Keratinocyte (primary cell): ENCODE measurements around the gene TCF7L2. TPM values are rescaled to one million over a fixed set of nuclear protein-coding genes. Genes with fewer than 3 reads are reported as not detected.

Experiments used
- DNase-seq: peaks from one replicate; pipeline ENCODE4 v3.0.0-alpha.2; 2011; ENCODE audit warnings: low read depth, missing footprints, low spot score
- FAIRE-seq: peaks from 2 replicates; lab custom pipeline; 2011; peaks lifted over from hg19 to GRCh38; lab: Jason Lieb, UNC
- H2AFZ ChIP-seq: 2 replicates; pipeline ENCODE4 v1.6.0; 2012; ENCODE audit warnings: low read length, control low read depth, inconsistent platforms; ENCODE audit not compliant: control insufficient read depth
- H3K27ac ChIP-seq: 2 replicates; pipeline ENCODE4 v1.5.1; 2011; ENCODE audit warnings: low read length; ENCODE audit not compliant: control insufficient read depth, insufficient read depth
- H3K27me3 ChIP-seq: 3 replicates; pipeline ENCODE4 v1.6.0; 2011; ENCODE audit warnings: low read length; ENCODE audit not compliant: control insufficient read depth, insufficient read depth; ENCODE audit errors: extremely low read depth
- H3K36me3 ChIP-seq, 2 experiments: 2 replicates in 1 of 2; 3 replicates in 1 of 2; pipeline ENCODE4 v1.5.1; 2011; ENCODE audit warnings: low read length in 2 of 2, mild to moderate bottlenecking in 1 of 2; ENCODE audit not compliant: control insufficient read depth in 2 of 2, insufficient read depth in 2 of 2; ENCODE audit errors: extremely low read depth in 1 of 2
- H3K4me1 ChIP-seq: 3 replicates; pipeline ENCODE4 v1.5.1; 2011; ENCODE audit warnings: low read length; ENCODE audit not compliant: control insufficient read depth, insufficient read depth; ENCODE audit errors: extremely low read depth
- H3K4me2 ChIP-seq: 3 replicates; pipeline ENCODE4 v1.6.0; 2011; ENCODE audit warnings: low read depth, low read length; ENCODE audit not compliant: control insufficient read depth, insufficient read depth; ENCODE audit errors: extremely low read depth
- H3K4me3 ChIP-seq, 3 experiments: fragments of 200-600 bp in 1 of 3; sonication (generic) in 1 of 3; 2 replicates in 2 of 3; 3 replicates in 1 of 3; pipeline ENCODE4 v1.5.1; 2011 to 2016; ENCODE audit warnings: low read length in 3 of 3, mild to moderate bottlenecking in 3 of 3, control low read depth in 2 of 3, inconsistent platforms in 1 of 3, low read depth in 1 of 3, mixed read lengths in 1 of 3, mixed run types in 1 of 3, moderate library complexity in 1 of 3; ENCODE audit not compliant: control insufficient read depth in 2 of 3, insufficient read depth in 2 of 3; ENCODE audit errors: extremely low read depth in 1 of 3
- H3K79me2 ChIP-seq: 2 replicates; pipeline ENCODE4 v1.6.0; 2012; ENCODE audit warnings: low read length; ENCODE audit not compliant: control insufficient read depth, insufficient read depth
- H3K9ac ChIP-seq: 3 replicates; pipeline ENCODE4 v1.6.0; 2011; ENCODE audit warnings: low read length; ENCODE audit not compliant: control insufficient read depth, insufficient read depth; ENCODE audit errors: extremely low read depth
- H3K9me1 ChIP-seq: 3 replicates; pipeline ENCODE4 v1.6.0; 2011; ENCODE audit warnings: low read length; ENCODE audit not compliant: control insufficient read depth, insufficient read depth; ENCODE audit errors: extremely low read depth
- H3K9me3 ChIP-seq: 2 replicates; pipeline ENCODE4 v1.5.1; 2012; ENCODE audit warnings: low read depth, low read length; ENCODE audit not compliant: control insufficient read depth
- H4K20me1 ChIP-seq: 3 replicates; pipeline ENCODE4 v1.6.0; 2011; ENCODE audit warnings: low read length; ENCODE audit not compliant: control insufficient read depth, insufficient read depth; ENCODE audit errors: extremely low read depth
- EZH2 ChIP-seq: IDR thresholded peaks from one replicate; pipeline ENCODE4 v1.6.1; 2012; ENCODE audit warnings: inconsistent platforms, mild to moderate bottlenecking, low read length, moderate library complexity
- dilution Hi-C: fragments of 300-500 bp; cut with MboI; formaldehyde crosslinking; loops from one replicate; pipeline ENCODE4 v1.7.0; 2020; ENCODE audit warnings: low sequenced_read_pairs; ENCODE audit not compliant: extremely low pct_ligation_motif_present
- polyA plus RNA-seq, 5 experiments: library from polyadenylated mRNA; depleted of rRNA in 3 of 5; stranded (reverse) in 3 of 5; stranded (forward) in 1 of 5; unstranded in 1 of 5; fragments of >200 nt; gene quantifications; 1 replicate in 1 of 5; 2 replicates in 3 of 5; 3 replicates in 1 of 5; pipeline versions ENCODE4 v1.2.1 to v1.2.3, GENCODE V29; 2011 to 2012; ENCODE audit warnings: missing spikeins in 2 of 5, low read depth in 1 of 5, low replicate concordance in 1 of 5
- TF ChIP-seq, protein P1 (sequence below), 3 experiments: IDR thresholded peaks in 1 of 3; conservative IDR thresholded peaks in 1 of 3; optimal IDR thresholded peaks in 1 of 3; 2 replicates in 2 of 3; 3 replicates in 1 of 3; pipeline versions ENCODE3 to v1.5.1; 2011; ENCODE audit warnings: low read length in 3 of 3, mild to moderate bottlenecking in 3 of 3, moderate library complexity in 2 of 3, control low read depth in 1 of 3, inconsistent platforms in 1 of 3; ENCODE audit not compliant: insufficient read depth in 2 of 3; ENCODE audit errors: extremely low read depth in 1 of 3

The TCF7L2 gene
- polyA plus RNA-seq, 1 donor (not counting 4 experiments of a cell fraction or from before 2014, with no cell fraction given), result 2.5 TPM

DNA sequence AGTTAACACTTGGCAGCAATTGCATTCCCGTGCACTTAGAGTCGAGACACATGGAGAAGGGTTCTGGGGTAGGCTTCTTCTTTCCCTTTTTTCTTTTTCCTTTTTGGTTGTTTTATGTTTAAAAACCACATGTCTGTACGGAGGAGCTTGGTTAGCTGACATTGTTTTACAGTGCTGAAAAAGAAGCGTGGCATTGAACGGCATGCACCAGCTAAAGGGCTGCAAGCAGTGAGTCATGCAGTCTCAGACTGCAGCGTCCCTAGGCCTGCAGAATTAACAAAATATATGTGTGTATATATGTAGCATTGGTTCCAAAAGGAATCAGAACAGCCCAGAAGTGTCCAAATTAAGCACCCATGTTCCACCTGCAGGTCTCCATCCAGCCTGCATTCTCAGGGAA lies 211.0 kb downstream of the TCF7L2 start:
- Histone ChIP-seq H3K79me2 (no peaks in the 10 kb centered on the region), H4K20me1 (no peaks in the 10 kb centered on the region), H3K9me3 (no peaks in the 10 kb centered on the region), H3K27me3 (no peaks in the 10 kb centered on the region), H3K27ac (no peak overlapping the region), H3K36me3 (peaks cover 4 to 10% of the 10 kb centered on the region in 2 experiments), H3K4me3 (no peak overlapping the region), H3K4me2 (no peak overlapping the region), H3K4me1 (no peaks in the 10 kb centered on the region), H3K9ac (no peak overlapping the region), H3K9me1 (no peaks in the 10 kb centered on the region), H2AFZ (no peak overlapping the region)
- FAIRE-seq (no peak), DNase-seq (no peak)
- no peak for TF ChIP-seq EZH2
- TF ChIP-seq, protein P1, sequence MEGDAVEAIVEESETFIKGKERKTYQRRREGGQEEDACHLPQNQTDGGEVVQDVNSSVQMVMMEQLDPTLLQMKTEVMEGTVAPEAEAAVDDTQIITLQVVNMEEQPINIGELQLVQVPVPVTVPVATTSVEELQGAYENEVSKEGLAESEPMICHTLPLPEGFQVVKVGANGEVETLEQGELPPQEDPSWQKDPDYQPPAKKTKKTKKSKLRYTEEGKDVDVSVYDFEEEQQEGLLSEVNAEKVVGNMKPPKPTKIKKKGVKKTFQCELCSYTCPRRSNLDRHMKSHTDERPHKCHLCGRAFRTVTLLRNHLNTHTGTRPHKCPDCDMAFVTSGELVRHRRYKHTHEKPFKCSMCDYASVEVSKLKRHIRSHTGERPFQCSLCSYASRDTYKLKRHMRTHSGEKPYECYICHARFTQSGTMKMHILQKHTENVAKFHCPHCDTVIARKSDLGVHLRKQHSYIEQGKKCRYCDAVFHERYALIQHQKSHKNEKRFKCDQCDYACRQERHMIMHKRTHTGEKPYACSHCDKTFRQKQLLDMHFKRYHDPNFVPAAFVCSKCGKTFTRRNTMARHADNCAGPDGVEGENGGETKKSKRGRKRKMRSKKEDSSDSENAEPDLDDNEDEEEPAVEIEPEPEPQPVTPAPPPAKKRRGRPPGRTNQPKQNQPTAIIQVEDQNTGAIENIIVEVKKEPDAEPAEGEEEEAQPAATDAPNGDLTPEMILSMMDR (optimal IDR thresholded peaks at IDR 0.05 in 1 of 3, IDR thresholded peaks at IDR 0.05 in 1 of 3, conservative IDR thresholded peaks at IDR 0.05 in 1 of 3; ENCODE audit: extremely low read depth in 1 of 3, insufficient read depth in 2 of 3, low read length in 3 of 3), result no peak
- dilution Hi-C loops, result no loop called here

DNA sequence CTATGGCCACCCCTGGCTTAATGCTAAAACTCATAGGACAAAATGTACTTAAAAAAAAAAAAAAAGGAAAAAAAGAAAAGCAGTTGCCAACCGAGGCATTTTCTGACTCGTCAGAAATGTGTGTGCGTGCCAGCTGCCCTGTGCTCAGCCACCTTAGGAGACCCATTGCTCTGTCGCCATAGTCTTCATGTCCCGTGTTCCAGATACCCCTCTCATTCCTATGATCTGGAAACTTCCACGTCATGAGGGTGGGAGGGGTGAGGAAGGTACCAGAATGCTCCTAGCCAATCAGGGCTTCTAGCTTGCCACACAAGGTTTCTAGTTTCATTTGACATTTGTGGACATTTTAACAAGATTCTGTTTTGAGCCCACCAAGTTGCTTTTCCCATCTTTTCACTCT lies 212.9 kb downstream of the TCF7L2 start:
- Histone ChIP-seq H3K27me3 (no peaks in the 10 kb centered on the region), H3K9me1 (no peaks in the 10 kb centered on the region), H3K9me3 (no peaks in the 10 kb centered on the region), H3K4me1 (no peaks in the 10 kb centered on the region), H3K4me2 (no peak overlapping the region), H3K27ac (no peak overlapping the region), H3K4me3 (no peak overlapping the region), H3K79me2 (no peaks in the 10 kb centered on the region), H3K36me3 (peaks cover 4 to 8% of the 10 kb centered on the region in 2 experiments), H2AFZ (no peak overlapping the region), H3K9ac (no peak overlapping the region), H4K20me1 (no peaks in the 10 kb centered on the region)
- no peak for DNase-seq
- dilution Hi-C loops, result no loop called here
- no peak for TF ChIP-seq EZH2
- TF ChIP-seq, protein P1 (optimal IDR thresholded peaks at IDR 0.05 in 1 of 3, IDR thresholded peaks at IDR 0.05 in 1 of 3, conservative IDR thresholded peaks at IDR 0.05 in 1 of 3; ENCODE audit: extremely low read depth in 1 of 3, insufficient read depth in 2 of 3, low read length in 3 of 3), result no peak
- no peak for FAIRE-seq
